NCI-H128 (cell line): Measurements from ENCODE around the gene LYPD4.

ENCODE experiments used
- DNase-seq: peaks from one replicate; lab custom pipeline; 2025; ENCODE audit not compliant: unreplicated experiment; lab: John Stamatoyannopoulos, UW

LYPD4 gene

GRCh38 chr19:41853344-41853743 lies 8.9 kb upstream of the LYPD4 start:
- DNase-seq = no peak

DNA sequence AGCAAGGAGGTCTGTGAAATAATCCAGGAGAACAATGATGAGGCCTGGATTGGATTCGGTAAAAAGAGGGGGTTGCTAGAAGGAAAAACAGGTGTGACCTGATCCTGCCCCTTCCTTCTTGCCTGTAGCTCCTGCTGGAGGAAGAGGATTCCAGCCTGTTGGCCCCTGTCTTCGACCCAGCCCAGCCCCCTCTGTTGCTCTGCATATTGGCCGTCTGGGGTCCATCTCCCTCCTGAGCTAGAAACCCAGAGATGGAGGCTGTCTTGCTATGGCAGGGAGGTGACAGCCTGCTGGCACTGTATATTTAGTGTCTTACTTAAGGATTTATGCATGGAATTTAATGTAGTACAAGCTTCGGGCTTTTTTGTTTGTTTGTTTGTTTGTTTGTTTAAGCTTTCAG lies 7.0 kb upstream of the LYPD4 start:
- DNase-seq = no peak

GRCh38 chr19:41850381-41850780 lies 5.9 kb upstream of the LYPD4 start:
- no peak for DNase-seq

DNA sequence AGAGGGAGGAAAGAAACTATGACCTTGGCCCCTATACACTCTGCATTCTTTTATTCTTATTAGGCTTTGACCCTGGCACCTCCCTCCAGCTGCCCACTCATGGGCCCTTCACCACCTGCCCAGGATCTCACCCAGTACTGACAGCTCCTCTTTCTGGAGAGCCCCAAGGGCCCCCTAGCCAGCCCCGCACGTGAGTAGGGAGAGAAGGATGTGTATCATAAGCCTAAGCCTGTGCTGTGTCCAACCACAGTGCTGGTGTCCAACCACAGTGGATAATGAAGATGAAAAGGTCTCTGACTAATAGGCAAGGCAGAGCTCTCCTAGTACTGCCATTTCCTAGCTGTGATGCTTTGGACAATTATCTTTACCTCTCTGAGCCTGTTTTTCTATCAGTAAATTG lies 4.6 kb upstream of the LYPD4 start:
- DNase-seq = no peak

DNA sequence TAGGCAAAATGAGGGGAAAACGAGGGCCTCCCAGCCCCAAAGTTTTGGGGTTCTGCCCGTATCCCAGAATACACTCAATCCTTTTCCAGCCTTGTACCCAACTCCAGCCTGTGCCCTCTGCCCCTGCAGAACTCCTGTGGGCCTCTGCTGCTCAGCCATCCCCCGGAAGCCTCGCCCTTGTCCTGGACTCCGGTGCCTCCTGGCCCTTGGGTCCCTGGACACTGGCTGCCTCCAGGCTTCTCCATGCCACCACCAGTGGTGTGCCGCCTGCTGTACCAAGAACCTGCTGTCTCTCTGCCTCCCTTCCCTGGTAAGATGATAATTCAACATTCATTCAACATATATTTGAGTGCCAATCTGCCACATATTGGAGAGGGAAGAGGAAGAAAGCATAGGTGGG lies 4.2 kb upstream of the LYPD4 start:
- no peak for DNase-seq

DNA sequence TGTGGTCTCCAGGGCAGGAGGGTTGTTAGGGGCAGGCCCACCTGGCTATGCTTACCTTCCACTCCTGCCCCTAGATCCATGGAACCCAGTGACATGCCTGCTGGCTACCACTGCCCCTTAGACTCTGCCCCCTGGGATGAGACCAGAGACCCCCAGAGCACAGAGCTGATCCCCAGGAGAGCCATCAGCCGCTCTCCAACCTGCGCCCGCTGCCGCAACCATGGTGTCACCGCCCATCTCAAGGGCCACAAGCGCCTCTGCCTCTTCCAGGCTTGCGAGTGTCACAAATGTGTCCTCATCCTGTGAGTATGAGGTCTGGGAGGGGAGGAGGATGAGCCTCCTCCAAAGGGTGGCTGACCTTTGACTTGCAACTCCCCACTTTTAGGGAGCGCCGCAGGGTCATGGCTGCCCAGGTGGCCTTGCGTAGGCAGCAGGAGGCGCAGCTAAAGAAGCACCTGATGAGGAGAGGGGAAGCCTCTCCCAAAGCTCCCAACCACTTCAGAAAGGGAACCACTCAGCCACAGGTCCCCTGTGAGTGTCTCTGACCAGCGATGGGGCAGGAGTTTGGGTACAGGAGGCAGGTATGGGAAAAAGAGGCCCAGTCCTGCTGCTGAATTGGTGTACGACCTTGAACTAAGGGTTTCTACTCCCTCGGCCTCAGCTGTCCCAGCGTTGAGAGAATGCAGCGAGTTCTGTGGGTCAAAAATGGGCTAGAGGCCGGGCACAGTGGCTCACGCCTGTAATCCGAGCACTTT lies 3.0 kb upstream of the LYPD4 start:
- DNase-seq = no peak

DNA sequence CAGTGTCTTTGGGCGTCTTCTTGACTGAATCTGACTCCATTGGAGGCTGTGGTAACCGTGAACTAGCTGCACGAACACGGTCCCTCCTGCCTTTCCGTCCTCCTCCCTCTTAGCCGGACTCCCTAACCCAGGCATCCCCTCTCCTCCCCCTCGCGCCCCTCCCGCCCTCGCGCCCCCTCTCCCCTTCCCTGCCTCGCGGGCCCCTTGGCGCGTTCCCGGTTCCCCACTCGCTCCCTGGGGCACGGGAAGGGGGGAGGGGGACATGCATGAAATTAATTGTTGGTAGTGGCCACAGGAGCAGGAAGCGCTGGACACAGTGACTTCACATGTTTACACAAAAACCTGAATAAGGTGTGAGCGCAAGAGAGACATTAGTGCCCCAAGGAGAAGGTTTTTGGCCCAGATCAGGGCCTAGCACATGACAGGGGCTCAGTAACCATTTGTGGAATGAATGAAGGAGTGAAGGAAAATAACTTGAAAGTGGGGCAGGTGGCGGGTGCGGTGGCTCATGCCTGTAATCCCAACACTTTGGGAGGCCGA lies 638 bp upstream of the LYPD4 start:
- DNase-seq = no peak

DNA sequence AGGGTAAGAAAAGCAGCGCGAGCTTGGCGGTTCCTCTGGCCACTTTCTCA lies 343 bp upstream of the LYPD4 start, which contains the start of gene DMRTC2:
Gene DMRTC2 (plus strand): TSS at position 42 of the 50 bp plus-strand sequence. CDS start 2,387 bp downstream, outside the sequence.
- DNase-seq = no peak

DNA sequence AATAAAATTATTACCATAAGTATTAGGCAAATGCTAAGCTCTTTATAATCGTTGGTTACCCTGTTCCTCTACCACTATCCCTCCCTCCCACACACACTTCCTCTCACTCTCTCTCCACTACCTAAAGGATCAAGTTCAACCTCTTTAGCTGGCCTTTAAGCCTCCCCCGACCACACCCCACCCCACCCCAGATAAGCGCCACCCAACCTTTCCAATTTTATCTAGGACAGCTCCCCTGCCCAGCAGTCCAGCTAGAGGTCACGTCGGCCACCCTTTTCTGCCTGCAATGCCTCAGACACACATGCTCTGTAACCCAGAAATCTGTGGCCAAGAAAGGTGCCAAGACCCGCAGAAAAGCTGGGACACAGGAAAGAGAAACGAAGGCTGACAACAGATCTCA lies 1.1 kb downstream of the LYPD4 start:
- no peak for DNase-seq

- no peak for DNase-seq
These were observed 5.3 kb downstream of the LYPD4 start for GRCh38 chr19:41839211-41839610.

GRCh38 chr19:41837981-41838708 lies 6.3 kb downstream of the LYPD4 start:
- DNase-seq = no peak

DNA sequence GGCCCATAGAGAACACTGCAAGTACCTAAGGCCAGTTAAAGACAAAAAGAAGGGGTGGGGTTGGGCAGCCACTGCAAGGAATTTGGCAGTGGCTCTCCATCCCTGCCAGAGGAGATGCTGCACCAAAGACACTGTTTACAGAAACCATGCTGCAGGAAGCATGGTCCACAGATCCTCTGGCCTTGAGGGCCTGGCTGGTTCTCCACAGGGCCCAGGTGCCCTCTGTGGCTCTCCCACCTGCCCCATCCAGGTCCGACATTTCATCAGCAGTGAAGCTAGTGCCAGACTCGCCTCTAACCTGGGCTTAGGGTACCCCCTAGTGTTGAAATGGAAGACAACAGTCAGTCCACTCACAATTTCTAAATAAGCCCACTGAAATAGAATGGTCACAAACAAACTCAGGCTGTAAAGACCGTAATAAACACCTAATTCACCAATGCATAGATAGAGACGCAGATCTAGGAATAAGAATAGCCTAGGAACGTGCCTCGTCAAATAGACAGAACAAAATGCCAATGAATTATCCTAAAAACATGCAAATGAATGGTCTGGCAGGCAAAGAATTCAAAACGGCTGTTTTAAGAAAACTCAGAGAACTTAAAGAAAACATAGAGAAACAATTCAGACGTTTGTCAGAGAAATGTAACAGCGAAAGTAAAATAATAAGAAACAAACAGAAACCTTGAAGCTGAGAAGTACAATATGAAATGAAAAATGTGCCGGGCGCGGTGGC lies 23.3 kb downstream of the LYPD4 start:
- DNase-seq = peak; percentile 32

GRCh38 chr19:41816761-41817160 lies 27.7 kb downstream of the LYPD4 start:
- no peak for DNase-seq

DNA sequence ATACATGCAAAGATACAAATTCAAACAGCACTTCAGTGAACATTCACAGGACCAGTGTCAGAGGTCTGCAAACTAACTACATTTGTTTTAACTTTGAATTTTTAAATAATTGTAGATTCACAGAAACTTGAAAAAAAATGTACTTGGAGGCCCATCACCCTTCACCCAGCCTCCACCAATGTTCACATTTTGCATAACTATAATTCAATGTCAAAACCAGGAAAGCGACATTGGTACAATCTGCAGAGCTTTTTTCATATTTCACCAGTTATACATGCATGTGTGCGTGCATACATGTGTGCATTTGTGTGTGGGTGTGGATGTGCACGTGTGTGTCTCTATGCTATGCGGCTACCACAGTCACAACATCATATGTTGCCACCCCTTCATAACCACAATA lies 29.2 kb downstream of the LYPD4 start:
- no peak for DNase-seq

- DNase-seq = no peak
These were observed 30.6 kb downstream of the LYPD4 start for GRCh38 chr19:41813911-41814310.

- no peak for DNase-seq
These were observed 32.5 kb downstream of the LYPD4 start for GRCh38 chr19:41811981-41812380.

DNA sequence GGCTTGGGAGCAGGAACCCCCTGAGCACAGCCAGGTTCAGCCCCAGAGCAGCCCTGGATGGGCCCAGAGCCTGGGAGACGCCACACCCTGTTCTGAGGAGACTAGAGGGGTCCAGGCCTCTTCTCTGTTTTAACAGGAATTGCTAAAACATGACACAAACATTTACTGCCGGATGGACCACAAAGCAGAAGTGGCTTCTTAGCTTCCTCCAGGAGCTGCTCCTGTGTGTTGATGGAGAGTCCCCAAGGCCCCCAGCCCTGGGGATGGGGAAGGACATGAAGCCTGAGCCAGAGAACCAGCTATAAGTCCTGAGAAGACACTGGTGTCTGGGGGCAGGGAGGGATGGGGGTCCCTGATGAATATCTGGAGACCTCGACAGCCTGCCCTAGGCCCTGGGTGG lies 33.4 kb downstream of the LYPD4 start:
- no peak for DNase-seq

- DNase-seq = no peak
These were observed 34.2 kb downstream of the LYPD4 start for GRCh38 chr19:41810301-41810700.

GRCh38 chr19:41808663-41809566 lies 35.6 kb downstream of the LYPD4 start:
- no peak for DNase-seq

- no peak for DNase-seq
These were observed 37.3 kb downstream of the LYPD4 start for GRCh38 chr19:41807176-41807575.

DNA sequence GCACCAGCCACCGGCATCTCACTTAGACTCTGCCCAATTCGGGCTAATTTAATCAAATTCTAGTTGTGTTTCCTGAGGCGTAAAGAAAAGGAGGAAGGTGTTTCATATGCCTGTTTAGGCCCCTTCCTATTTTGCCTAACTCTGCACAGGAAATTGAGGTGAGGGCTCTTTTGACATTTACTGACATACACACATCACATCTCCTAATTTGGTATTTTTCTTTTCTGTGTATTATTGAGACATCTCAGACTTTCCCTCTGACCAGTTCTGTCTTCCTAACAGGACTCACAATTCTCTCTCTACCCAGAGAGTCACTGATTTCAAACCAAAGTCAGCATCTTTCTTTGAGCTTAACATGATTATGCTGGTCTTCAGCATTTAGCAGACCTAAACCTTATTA lies 40.1 kb downstream of the LYPD4 start:
- DNase-seq = no peak
